MM.1S (cell line): Measurements from ENCODE around the gene BRF1.

Experiments
- DNase-seq: peaks from one replicate; pipeline ENCODE4 v3.0.0-alpha.2; 2015
- H2AFZ ChIP-seq: fragments of 300-600 bp; sonication (generic); 2 replicates; pipeline ENCODE4 v1.6.0; 2016; ENCODE audit warnings: antibody characterized with exemption, low read length
- H3F3A ChIP-seq: fragments of 300-600 bp; sonication (generic); 2 replicates; pipeline ENCODE4 v1.6.1; 2016; ENCODE audit warnings: mild to moderate bottlenecking, antibody characterized with exemption, low read length, moderate library complexity, mixed read lengths; ENCODE audit not compliant: insufficient read depth
- H3K27ac ChIP-seq: fragments of 300-600 bp; sonication (generic); 2 replicates; pipeline ENCODE4 v1.5.1; 2016; ENCODE audit warnings: mild to moderate bottlenecking, low read length
- H3K27me3 ChIP-seq: fragments of 300-600 bp; sonication (generic); replicated peaks from 2 replicates; pipeline ENCODE4 v1.6.0; 2016; ENCODE audit warnings: low read length; ENCODE audit not compliant: insufficient read depth
- H3K36me3 ChIP-seq: fragments of 300-600 bp; sonication (generic); replicated peaks from 2 replicates; pipeline ENCODE4 v1.6.1; 2016; ENCODE audit warnings: mild to moderate bottlenecking, low read length, mixed read lengths; ENCODE audit not compliant: insufficient read depth
- H3K4me1 ChIP-seq: fragments of 300-600 bp; sonication (generic); 2 replicates; pipeline ENCODE4 v1.6.1; 2016; ENCODE audit warnings: low read length, mixed read lengths
- H3K4me2 ChIP-seq: fragments of 300-600 bp; sonication (generic); 2 replicates; pipeline ENCODE4 v1.6.0; 2016; ENCODE audit warnings: low read depth, low read length
- H3K4me3 ChIP-seq: fragments of 300-600 bp; sonication (generic); 2 replicates; pipeline ENCODE4 v1.5.1; 2016; ENCODE audit warnings: low read length, mixed read lengths
- H3K79me2 ChIP-seq: fragments of 300-600 bp; sonication (generic); 2 replicates; pipeline ENCODE4 v1.6.1; 2016; ENCODE audit warnings: mixed run types, low read length, mixed read lengths
- H3K9ac ChIP-seq: fragments of 300-600 bp; sonication (generic); 2 replicates; pipeline ENCODE4 v1.6.1; 2016; ENCODE audit warnings: low read length, mixed read lengths
- H3K9me2 ChIP-seq: fragments of 300-600 bp; sonication (generic); replicated peaks from 2 replicates; pipeline ENCODE4 v1.6.1; 2016; ENCODE audit warnings: mild to moderate bottlenecking, low read length, mixed read lengths; ENCODE audit not compliant: insufficient read depth
- H3K9me3 ChIP-seq: fragments of 300-600 bp; sonication (generic); replicated peaks from 2 replicates; pipeline ENCODE4 v1.6.1; 2016; ENCODE audit warnings: mild to moderate bottlenecking, low read length, mixed read lengths; ENCODE audit not compliant: insufficient read depth
- H4K20me1 ChIP-seq: fragments of 300-600 bp; sonication (generic); 2 replicates; pipeline ENCODE4 v1.6.1; 2016; ENCODE audit warnings: mild to moderate bottlenecking, low read length, moderate library complexity, mixed read lengths; ENCODE audit not compliant: insufficient read depth
- EZH2 ChIP-seq: fragments of 300-600 bp; sonication (generic); optimal IDR thresholded peaks from 2 replicates; pipeline ENCODE3; 2017; ENCODE audit warnings: low read depth, mild to moderate bottlenecking, antibody characterized with exemption, low read length, mixed read lengths
- EZH2phosphoT487 ChIP-seq: fragments of 300-600 bp; sonication (generic); IDR thresholded peaks from 2 replicates; pipeline ENCODE4 v1.6.1; 2018; ENCODE audit warnings: antibody characterized with exemption, low read length
- TF ChIP-seq, protein P1 (sequence below): fragments of 300-600 bp; sonication (generic); IDR thresholded peaks from 2 replicates; pipeline ENCODE4 v1.5.1; 2016; ENCODE audit warnings: antibody characterized with exemption, low read length, mixed read lengths

BRF1 gene

DNA sequence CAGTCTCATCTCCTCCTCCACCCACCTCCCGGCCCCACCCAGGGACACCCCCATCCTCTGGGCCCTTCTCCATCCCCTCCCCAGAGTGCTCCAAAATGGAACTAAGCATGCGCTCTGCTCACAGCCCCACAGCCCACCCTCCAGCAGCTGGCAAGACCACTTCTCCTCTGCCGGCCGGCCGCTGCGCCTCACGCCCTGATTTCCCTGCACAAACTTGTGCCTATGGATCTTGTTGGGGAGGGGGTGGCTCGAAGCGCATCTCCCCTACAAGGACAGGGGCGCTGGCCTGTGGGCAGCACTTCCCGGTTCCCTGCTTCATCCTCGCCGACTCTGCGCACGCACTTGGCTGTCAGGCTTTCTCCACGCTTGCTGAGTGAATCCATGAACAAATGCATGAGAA is 100.2 kb downstream of the BRF1 start:
- no peaks in the 10 kb centered on the region for H4K20me1 ChIP-seq
- H3K36me3 ChIP-seq: no peaks in the 10 kb centered on the region
- H3K4me1 ChIP-seq: no peaks in the 10 kb centered on the region
- H3K27ac ChIP-seq: no peak overlapping the region
- no peak for DNase-seq
- no peak overlapping the region for H3K4me2 ChIP-seq
- H2AFZ ChIP-seq: no peak overlapping the region
- no peak overlapping the region for H3K9ac ChIP-seq
- H3K27me3 ChIP-seq: peaks cover 44% of the 10 kb centered on the region
- no peaks in the 10 kb centered on the region for H3K79me2 ChIP-seq
- H3F3A ChIP-seq: no peaks in the 10 kb centered on the region
- no peak overlapping the region for H3K4me3 ChIP-seq
- no peak for TF ChIP-seq EZH2
- no peak for TF ChIP-seq EZH2phosphoT487
- TF ChIP-seq, protein P1, sequence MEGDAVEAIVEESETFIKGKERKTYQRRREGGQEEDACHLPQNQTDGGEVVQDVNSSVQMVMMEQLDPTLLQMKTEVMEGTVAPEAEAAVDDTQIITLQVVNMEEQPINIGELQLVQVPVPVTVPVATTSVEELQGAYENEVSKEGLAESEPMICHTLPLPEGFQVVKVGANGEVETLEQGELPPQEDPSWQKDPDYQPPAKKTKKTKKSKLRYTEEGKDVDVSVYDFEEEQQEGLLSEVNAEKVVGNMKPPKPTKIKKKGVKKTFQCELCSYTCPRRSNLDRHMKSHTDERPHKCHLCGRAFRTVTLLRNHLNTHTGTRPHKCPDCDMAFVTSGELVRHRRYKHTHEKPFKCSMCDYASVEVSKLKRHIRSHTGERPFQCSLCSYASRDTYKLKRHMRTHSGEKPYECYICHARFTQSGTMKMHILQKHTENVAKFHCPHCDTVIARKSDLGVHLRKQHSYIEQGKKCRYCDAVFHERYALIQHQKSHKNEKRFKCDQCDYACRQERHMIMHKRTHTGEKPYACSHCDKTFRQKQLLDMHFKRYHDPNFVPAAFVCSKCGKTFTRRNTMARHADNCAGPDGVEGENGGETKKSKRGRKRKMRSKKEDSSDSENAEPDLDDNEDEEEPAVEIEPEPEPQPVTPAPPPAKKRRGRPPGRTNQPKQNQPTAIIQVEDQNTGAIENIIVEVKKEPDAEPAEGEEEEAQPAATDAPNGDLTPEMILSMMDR: no peak
- H3K9me2 ChIP-seq: no peaks in the 10 kb centered on the region
- H3K9me3 ChIP-seq: no peaks in the 10 kb centered on the region

DNA sequence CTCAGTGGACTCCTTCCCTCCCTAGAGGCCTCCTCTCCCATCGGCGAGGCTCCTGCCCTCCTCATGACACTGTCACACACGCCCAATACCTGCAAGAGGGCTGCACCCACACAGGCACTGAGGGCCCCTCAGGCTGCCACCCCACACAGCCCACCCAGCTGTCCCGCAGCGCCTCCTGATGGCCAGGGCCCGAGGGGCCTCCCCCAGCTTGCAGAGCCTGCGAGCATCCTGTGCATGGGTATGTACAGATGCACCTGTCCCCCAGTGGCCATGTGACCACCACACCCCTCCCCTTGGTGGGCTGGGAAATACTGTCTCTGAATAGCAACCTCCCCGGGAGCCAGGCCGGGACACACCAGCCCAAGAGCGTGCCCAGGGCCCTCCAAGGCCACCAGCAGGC is 100.7 kb downstream of the BRF1 start:
- no peak overlapping the region for H3K27ac ChIP-seq
- no peaks in the 10 kb centered on the region for H4K20me1 ChIP-seq
- H3K27me3 ChIP-seq: peaks cover 49% of the 10 kb centered on the region
- no peaks in the 10 kb centered on the region for H3F3A ChIP-seq
- no peak overlapping the region for H3K4me3 ChIP-seq
- no peaks in the 10 kb centered on the region for H3K79me2 ChIP-seq
- no peaks in the 10 kb centered on the region for H3K36me3 ChIP-seq
- H3K9me2 ChIP-seq: no peaks in the 10 kb centered on the region
- no peak overlapping the region for H3K4me2 ChIP-seq
- DNase-seq: no peak
- no peak overlapping the region for H2AFZ ChIP-seq
- no peaks in the 10 kb centered on the region for H3K9me3 ChIP-seq
- H3K9ac ChIP-seq: no peak overlapping the region
- no peaks in the 10 kb centered on the region for H3K4me1 ChIP-seq
- TF ChIP-seq, protein P1: no peak
- TF ChIP-seq EZH2 (no peak), EZH2phosphoT487 (no peak)

DNA sequence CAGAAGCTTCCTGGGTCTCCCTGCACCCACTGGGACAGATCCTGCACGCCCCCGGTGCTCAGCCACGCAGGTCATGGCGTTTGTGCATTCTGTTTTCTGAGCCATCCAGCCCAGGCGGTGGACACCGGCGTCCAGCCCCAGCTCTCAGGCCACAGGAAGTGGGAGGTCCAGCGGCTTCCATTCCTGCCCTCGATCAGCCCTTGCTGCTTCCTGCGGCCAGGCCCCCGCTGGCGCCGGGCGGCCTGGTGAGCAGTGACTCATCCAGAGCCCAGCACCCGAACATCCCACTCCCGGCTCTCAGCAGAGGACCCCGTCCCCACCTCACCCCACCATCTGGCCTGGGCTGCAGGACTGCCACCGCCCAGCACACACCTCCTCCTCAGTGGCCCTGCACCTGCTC is 101.7 kb downstream of the BRF1 start:
- no peak overlapping the region for H3K4me3 ChIP-seq
- no peaks in the 10 kb centered on the region for H3K9me2 ChIP-seq
- DNase-seq: no peak
- H3K4me1 ChIP-seq: no peaks in the 10 kb centered on the region
- H3K4me2 ChIP-seq: no peak overlapping the region
- no peaks in the 10 kb centered on the region for H3K9me3 ChIP-seq
- H3K27me3 ChIP-seq: peaks cover 58% of the 10 kb centered on the region
- H3K27ac ChIP-seq: no peak overlapping the region
- H4K20me1 ChIP-seq: no peaks in the 10 kb centered on the region
- H3K79me2 ChIP-seq: no peaks in the 10 kb centered on the region
- no peak overlapping the region for H2AFZ ChIP-seq
- TF ChIP-seq EZH2 (no peak), EZH2phosphoT487 (no peak)
- TF ChIP-seq, protein P1: no peak
- H3K36me3 ChIP-seq: no peaks in the 10 kb centered on the region
- no peaks in the 10 kb centered on the region for H3F3A ChIP-seq
- H3K9ac ChIP-seq: no peak overlapping the region

- H4K20me1 ChIP-seq: no peaks in the 10 kb centered on the region
These were observed 102.2 kb downstream of the BRF1 start for GRCh38 chr14:105198588-105198987.

More at GRCh38 chr14:105198588-105198987, 102.2 kb downstream of the BRF1 start:
- no peaks in the 10 kb centered on the region for H3K79me2 ChIP-seq
- peaks cover 63% of the 10 kb centered on the region for H3K27me3 ChIP-seq
- no peaks in the 10 kb centered on the region for H3F3A ChIP-seq
- no peak overlapping the region for H3K27ac ChIP-seq
- no peaks in the 10 kb centered on the region for H3K4me1 ChIP-seq
- no peak overlapping the region for H2AFZ ChIP-seq
- no peaks in the 10 kb centered on the region for H3K36me3 ChIP-seq
- H3K9me2 ChIP-seq: no peaks in the 10 kb centered on the region
- H3K9me3 ChIP-seq: no peaks in the 10 kb centered on the region
- no peak for DNase-seq
- H3K4me3 ChIP-seq: no peak overlapping the region
- no peak for TF ChIP-seq EZH2
- TF ChIP-seq, protein P1: no peak
- TF ChIP-seq EZH2phosphoT487: no peak
- no peak overlapping the region for H3K4me2 ChIP-seq
- H3K9ac ChIP-seq: no peak overlapping the region
